HG02870 (cell line): ENCODE results near the gene FHAD1.

Source experiments
- ATAC-seq: cut with Tn5 transposase; IDR thresholded peaks from one replicate; pipeline ENCODE4 v1.9.1; 2021; ENCODE audit warnings: mild to moderate bottlenecking, moderate library complexity; ENCODE audit not compliant: unreplicated experiment

FHAD1 gene

DNA sequence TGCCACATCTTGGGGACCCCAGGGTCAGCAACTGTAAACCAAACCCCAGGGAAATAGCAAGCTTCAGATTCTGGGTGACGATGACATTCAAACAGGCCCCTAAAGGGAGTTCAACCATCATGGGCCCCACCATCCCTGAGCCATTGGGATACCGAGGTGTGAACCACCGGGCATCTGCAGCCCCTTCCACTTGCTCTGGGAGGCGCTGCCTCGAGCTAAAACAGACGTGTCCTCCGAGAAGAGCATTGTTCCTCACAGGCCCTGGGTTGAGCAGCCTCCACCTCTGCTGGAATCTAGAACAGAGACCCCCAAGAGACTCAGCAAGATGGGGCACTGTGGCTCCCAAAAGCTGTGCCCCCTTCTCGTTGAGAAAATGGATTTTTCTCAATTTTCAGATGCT is 143.6 kb downstream of the FHAD1 start:
- no peak for ATAC-seq

GRCh38 chr1:15391366-15391765 is 144.3 kb downstream of the FHAD1 start:
- ATAC-seq: no peak

DNA sequence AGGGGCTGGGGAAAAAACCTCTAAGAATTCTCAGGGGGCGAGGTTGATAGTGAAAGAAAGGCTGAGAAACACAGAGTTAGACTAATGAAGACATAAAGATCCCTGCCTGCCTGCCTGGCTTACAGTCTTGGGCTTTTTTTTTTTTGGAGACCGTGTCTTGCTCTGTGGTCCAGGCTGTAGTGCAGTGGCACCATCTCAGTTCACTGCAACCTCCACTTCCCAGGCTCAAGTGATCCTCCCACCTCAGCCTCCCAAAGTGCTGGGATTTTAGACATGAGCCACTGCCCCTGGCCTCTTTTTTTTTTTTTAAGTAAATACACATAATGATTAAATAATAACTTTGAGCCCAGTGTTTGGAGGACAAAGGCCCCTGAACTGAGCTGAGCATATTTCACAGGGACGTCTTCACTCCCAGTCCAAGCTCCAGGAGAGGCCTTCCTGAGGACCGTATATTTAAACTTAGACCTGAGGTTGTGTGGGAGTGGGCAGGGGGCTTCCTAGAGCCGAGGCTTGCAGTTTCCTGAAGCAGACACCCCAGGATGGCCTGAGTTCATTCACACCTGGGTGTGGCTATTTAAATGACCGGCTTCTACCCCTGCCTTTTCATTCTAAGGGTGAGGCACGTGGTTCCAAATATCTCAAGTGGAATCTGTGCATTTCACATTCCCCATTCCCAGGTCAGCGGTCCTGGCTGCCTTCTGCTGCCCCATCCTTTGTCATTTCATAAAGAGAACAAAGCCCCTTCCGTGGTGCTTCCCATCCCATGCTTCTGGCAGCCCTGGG is 146.6 kb downstream of the FHAD1 start:
- ATAC-seq: no peak

DNA sequence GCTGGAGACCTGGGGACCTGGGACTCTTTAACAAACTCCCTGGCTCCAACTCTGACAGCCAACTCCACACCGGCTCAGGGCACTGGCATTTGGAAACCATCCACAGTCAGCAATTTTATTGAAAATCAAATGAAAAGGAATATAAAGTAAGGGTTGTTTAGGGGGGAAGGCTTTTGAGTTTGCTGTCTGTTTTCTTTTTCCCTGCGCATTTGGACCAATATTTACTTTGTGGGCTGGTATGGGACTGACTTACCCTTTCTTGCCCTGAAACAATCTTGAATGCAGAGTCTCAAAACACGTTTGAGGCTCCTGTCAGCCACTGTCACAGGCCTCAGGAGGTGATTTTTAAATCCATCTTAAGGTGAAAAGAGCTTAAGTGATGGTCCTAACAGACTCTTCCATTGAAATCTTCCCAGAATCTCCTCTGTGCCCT is 147.3 kb downstream of the FHAD1 start:
- no peak for ATAC-seq

DNA sequence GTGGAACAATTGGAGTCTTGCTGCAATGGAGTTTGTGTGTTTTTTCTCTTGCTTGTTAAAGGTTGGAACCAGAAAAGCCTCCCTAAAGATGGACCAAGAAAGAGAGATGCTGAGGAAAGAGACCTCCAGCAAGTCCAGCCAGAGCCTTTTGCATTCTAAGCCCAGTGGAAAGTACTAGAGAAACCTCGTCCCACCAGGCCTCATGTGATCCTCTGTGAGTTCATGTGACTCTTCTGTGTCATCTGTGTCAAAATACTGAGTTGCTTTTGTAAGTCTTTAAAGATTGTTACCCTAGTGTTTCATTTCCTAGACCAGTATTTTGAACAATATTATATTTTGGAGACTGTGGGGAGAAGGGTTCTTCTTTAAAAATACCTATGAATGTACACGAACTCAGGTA is 150.2 kb downstream of the FHAD1 start:
- no peak for ATAC-seq

- ATAC-seq: no peak
Measured at GRCh38 chr1:15399710-15400109, 152.7 kb downstream of the FHAD1 start.

- no peak for ATAC-seq
Measured at GRCh38 chr1:15400627-15401026, 153.6 kb downstream of the FHAD1 start.

DNA sequence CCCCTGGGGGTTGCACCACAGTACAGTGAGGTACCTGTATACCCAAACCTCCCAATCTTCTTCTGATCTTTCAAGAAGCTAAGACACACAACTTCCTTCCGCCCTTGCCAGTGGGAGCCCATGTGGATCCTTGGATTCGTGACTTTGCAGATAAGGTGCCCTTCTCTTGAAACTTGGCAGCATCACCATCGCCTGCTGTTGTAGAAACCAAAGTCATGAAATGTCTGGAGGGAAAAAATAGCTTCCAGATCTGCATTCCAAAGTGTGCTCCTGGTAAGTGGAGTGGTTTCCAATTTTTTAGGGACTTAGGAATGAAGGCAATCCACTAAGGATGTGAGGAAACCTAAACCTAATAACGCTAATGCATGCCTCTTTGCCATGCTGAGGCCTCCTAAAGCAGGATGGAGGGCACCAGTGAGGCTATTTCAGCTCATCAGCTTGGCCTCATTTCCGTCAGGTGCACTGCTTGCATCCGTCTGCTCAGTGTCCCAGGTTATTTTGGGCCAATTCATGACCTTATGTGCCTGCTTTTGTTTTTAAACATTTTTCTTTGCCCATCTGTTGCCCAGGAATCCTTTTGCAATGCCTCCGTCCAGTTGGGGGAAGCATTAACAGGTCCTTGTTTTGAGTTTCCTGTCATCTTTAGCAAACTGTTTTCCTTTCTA is 154.5 kb downstream of the FHAD1 start:
- no peak for ATAC-seq

DNA sequence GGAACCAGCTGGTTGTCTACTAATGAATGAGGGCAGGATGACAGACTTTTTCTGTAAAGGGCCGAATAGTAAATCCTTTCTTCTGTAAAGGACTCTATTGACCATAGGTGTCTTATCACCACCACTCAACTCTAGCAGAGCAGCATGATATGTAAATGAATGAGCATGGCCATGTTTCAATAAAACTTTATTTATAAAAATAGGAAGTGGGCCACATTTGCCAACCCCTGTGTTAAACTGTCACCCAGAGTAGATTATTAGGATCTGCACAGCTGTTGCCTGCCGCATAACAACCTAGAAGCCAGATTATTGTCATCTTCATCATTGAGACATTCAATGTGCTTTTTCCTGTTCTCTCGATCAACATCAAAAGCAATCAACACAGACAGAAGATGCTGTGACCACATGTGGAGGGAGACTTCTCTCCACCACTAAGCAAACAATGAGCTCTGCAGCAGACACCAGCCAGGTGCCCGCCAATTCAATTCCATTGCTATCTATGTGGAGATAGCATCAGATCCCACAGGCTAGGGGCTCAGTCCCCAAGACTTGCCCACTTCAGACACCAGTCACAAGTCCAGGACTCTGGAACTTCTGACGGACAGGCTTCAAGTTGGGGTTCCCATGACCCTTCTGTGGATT is 155.9 kb downstream of the FHAD1 start:
- no peak for ATAC-seq

DNA sequence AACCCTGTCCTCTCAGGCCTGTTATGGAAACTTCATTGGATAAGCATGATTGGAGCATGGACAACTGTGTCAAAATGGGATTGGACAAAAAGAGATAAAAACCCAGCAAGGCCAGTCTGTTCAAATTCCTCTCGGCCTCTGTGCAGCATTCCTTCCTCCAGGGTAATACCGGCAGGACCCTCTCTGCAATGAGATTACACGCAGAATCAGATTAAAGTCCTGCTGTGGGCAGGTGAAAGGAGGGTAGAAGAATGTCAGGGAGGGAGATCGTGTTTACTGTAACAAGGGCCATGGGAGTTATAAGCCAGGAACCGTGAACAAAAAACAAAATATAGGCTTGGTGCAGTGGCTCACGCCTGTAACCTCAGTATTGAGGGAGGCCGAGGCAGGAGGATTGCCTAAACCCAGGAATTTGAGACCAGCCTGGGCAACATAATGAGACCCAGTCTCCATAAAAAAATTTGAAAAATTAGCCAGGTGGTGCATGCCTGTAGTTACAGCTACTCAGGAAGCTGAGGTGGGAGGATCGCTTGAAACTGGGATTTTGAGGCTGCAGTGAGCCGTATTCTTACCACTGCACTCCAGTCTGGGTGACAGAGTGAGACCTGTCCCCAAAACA is 157.0 kb downstream of the FHAD1 start:
- no peak for ATAC-seq

DNA sequence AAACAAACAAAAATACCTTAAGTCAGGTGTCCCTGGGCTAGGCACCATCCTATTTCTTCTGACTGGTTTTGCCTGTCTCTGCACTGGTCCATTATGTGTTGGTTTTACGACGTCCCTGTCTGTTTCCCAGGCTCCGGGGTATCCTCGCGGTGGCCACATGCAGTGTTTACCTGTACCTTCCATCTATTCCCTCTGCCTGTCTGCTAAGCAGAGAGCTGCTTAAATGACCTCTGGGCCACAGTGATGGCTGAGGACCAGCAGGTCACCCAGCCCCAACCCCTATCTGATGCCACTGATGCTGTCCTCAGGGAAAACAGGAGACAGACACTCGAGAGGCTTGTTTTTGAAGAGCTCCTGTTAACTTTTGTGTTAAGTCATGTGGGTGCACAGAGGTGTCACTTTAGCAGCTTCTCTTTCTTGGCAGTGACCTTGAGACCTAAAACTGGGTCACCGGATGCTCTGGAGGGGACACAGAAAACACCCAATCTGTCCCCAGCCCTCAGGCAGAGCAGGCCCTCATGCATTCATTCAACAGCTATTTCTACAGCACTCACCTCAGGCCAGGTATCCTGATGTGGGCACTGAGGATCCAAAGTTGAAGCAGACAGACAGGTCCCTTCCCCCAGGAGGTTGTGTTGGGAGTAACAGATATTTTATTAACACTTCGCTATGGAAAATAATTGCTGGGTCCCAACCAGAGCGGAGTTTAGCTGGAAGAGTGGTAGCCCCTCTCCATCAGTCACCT is 158.3 kb downstream of the FHAD1 start:
- no peak for ATAC-seq

- no peak for ATAC-seq
Measured at GRCh38 chr1:15406614-15407559, 159.9 kb downstream of the FHAD1 start.

DNA sequence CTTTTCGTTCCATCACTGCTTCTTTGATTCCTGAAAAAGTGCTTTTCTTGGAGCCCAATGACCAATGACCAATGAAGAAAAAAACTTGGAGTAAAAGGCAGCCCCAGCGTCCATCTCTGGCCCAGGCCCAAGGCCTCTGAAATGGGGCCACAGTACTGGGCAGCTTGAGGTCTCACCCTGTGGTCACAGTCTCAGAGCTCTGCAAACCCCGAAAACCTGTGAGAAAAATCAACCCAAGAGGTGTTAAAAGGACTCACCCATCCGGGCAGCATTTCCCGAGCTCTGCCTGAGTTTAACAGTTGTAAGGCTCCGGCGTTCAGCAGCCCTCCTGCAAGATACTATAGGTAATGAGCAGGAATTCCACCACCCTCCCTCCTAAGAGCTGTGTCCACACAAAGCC is 160.6 kb downstream of the FHAD1 start:
- ATAC-seq: no peak

- no peak for ATAC-seq
Measured at GRCh38 chr1:15408890-15409387, 161.9 kb downstream of the FHAD1 start.

DNA sequence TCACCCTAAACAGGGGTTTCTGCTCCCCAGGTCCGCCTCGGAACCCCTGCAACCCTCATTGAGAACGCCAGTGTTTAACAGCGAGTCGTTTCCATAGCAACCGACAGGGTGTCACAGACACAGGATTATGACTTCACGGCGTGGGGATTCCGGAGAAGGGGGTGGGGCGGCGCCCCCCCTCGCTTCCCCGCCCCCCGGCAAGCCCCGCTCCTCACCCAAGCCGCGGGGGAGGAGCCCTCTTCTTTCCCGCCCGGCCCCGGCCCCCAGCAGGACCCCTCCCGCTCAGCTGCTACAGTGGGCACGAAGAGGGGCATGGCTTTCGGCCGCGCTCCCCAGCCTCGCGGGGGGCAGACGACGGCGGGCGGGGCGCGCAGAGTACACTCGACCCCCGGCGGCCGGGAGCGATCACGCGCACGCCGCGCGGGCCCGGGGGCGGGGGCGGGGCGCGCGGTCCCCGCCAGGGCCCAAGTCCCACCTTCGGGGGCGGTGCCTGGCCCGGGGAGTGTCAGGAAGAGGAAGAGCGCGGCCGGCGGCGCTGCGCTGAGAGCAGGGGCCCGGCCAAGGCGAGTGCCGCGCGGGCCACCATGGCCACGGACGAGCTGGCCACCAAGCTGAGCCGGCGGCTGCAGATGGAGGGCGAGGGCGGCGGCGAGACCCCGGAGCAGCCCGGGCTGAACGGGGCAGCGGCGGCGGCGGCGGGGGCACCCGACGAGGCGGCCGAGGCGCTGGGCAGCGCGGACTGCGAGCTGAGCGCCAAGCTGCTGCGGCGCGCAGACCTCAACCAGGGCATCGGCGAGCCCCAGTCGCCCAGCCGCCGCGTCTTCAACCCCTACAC is 162.6 kb downstream of the FHAD1 start, which contains the start of gene EFHD2:
Gene EFHD2, plus strand, starts transcription at position 501 of the 835 bp plus-strand sequence. Its CDS starts 84 bp downstream, at position 585.
- peak; percentile 75 for ATAC-seq

GRCh38 chr1:15410223-15410883 is 163.3 kb downstream of the FHAD1 start:
- no peak for ATAC-seq

DNA sequence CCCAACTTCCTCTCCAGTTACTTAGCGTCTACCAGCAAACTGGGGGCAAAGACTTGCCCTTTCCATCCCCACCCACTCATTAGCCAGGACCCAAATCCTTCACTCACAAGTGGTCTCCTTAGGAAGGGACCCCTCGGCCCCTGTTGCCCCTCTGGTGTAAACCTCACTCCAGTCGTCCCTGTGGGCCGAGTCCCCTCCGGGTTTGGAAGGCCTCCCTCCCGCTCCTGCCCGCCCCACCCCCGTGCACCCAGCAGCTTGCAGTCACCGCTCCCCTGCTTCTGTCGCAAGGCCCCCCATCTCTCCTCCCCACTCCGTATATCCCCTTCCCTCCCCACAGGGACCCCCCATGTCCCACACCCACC is 163.8 kb downstream of the FHAD1 start:
- ATAC-seq: no peak

- ATAC-seq: peak; percentile 36
Measured at GRCh38 chr1:15411593-15412137, 164.6 kb downstream of the FHAD1 start.
